PC-3 (cell line): ENCODE data around the gene NSUN2. TPM values are rescaled to one million over a fixed set of nuclear protein-coding genes. Genes with fewer than 3 reads are reported as not detected.

Experiments
- ATAC-seq: fragments of 200-7000 bp; cut with Tn5 transposase; 2 replicates; pipeline ENCODE4 v1.9.1; 2020; ENCODE audit warnings: mild to moderate bottlenecking, moderate library complexity
- BruUV-seq: library from RNA; stranded (reverse); fragments of 400-500 nt; replicated peaks from 2 replicates; lab custom pipeline; 2021; lab: Mats Ljungman, UMichigan
- CTCF ChIA-PET: fragments of 300-600 bp; sonication (Branson Sonifier 250); formaldehyde crosslinking; loops from one replicate; lab custom pipeline; 2022; ENCODE audit warnings: antibody characterized with exemption; lab: Charles Lee
- POLR2A ChIA-PET: fragments of 300-600 bp; sonication (Branson Sonifier 250); formaldehyde crosslinking; loops from one replicate; lab custom pipeline; 2022; ENCODE audit warnings: antibody characterized with exemption; ENCODE audit not compliant: unreplicated experiment; lab: Charles Lee
- DNase-seq: peaks from one replicate; pipeline ENCODE4 v3.0.0-alpha.2; 2015
- H2AFZ ChIP-seq: fragments of 300-600 bp; sonication (generic); 2 replicates; pipeline ENCODE4 v1.6.0; 2016; ENCODE audit warnings: antibody characterized with exemption, low read length
- H3F3A ChIP-seq: fragments of 300-600 bp; sonication (generic); one replicate; pipeline ENCODE4 v1.6.0; 2017; ENCODE audit warnings: antibody characterized with exemption, low read length, control low read depth, mild to moderate bottlenecking; ENCODE audit not compliant: unreplicated experiment
- H3K27ac ChIP-seq: fragments of 300-600 bp; sonication (generic); 2 replicates; pipeline ENCODE4 v1.5.1; 2016; ENCODE audit warnings: mild to moderate bottlenecking, low read length
- H3K27me3 ChIP-seq: fragments of 300-600 bp; sonication (generic); 2 replicates; pipeline ENCODE4 v1.6.1; 2016; ENCODE audit warnings: low read length, mixed read lengths
- H3K36me3 ChIP-seq: fragments of 300-600 bp; sonication (generic); 2 replicates; pipeline ENCODE4 v1.6.1; 2016; ENCODE audit warnings: low read depth, mixed run types, low read length, mixed read lengths
- H3K4me1 ChIP-seq: fragments of 300-600 bp; sonication (generic); 2 replicates; pipeline ENCODE4 v1.5.1; 2016; ENCODE audit warnings: low read length; ENCODE audit not compliant: insufficient read depth
- H3K4me2 ChIP-seq: fragments of 300-600 bp; sonication (generic); 2 replicates; pipeline ENCODE4 v1.6.0; 2016; ENCODE audit warnings: low read length
- H3K4me3 ChIP-seq: fragments of 300-600 bp; sonication (generic); 2 replicates; pipeline ENCODE4 v1.5.1; 2016; ENCODE audit warnings: mild to moderate bottlenecking, low read length, mixed read lengths
- H3K79me2 ChIP-seq: fragments of 300-600 bp; sonication (generic); 2 replicates; pipeline ENCODE4 v1.6.1; 2017; ENCODE audit warnings: low read length, mixed read lengths
- H3K9ac ChIP-seq: fragments of 300-600 bp; sonication (generic); 2 replicates; pipeline ENCODE4 v1.6.0; 2016; ENCODE audit warnings: mild to moderate bottlenecking, low read length
- H3K9me2 ChIP-seq: fragments of 300-600 bp; sonication (generic); replicated peaks from 2 replicates; pipeline ENCODE4 v1.6.1; 2016; ENCODE audit warnings: mixed run types, low read length, mixed read lengths
- H3K9me3 ChIP-seq: fragments of 300-600 bp; sonication (generic); 2 replicates; pipeline ENCODE4 v1.6.1; 2016; ENCODE audit warnings: low read length, mixed read lengths
- H4K20me1 ChIP-seq: fragments of 300-600 bp; sonication (generic); 2 replicates; pipeline ENCODE4 v1.6.1; 2016; ENCODE audit warnings: low read length, mixed read lengths
- CTCF ChIP-seq: fragments of 300-600 bp; sonication (generic); conservative IDR thresholded peaks from 2 replicates; pipeline ENCODE4 v1.5.1; 2017; ENCODE audit warnings: antibody characterized with exemption, low read depth, mild to moderate bottlenecking, low read length
- EZH2 ChIP-seq: fragments of 300-600 bp; sonication (generic); IDR thresholded peaks from one replicate; pipeline ENCODE4 v1.6.1; 2017; ENCODE audit warnings: antibody characterized with exemption, mild to moderate bottlenecking, low read length; ENCODE audit not compliant: unreplicated experiment
- EZH2phosphoT487 ChIP-seq: fragments of 300-600 bp; sonication (generic); IDR thresholded peaks from 2 replicates; pipeline ENCODE4 v1.6.1; 2018; ENCODE audit warnings: mild to moderate bottlenecking, antibody characterized with exemption, low read length, borderline replicate concordance
- intact Hi-C: fragments of 100-400 bp; cut with micrococcal nuclease; formaldehyde crosslinking; loops from 2 replicates; pipeline ENCODE4 v1.9.0; 2023
- total RNA-seq: library from RNA; depleted of rRNA; stranded (reverse); fragments of >200 nt; gene quantifications from 2 replicates; pipeline ENCODE4 v1.2.3, GENCODE V29; 2014

NSUN2 gene
- total RNA-seq, 1 experiment from 2014 or later, result 351 TPM

- ChIA-PET POLR2A (no interaction called here), CTCF (no interaction called here)
- H3K36me3 ChIP-seq, result no peaks in the 10 kb centered on the region
- no peaks in the 10 kb centered on the region for H3K9me2 ChIP-seq
- no peaks in the 10 kb centered on the region for H3K4me1 ChIP-seq
- H3F3A ChIP-seq, result no peaks in the 10 kb centered on the region
- H3K27me3 ChIP-seq, result peaks cover 20% of the 10 kb centered on the region; the same call in 1 of the 2 replicates
- no peak for TF ChIP-seq EZH2
- no peak for TF ChIP-seq EZH2phosphoT487
- no peak for TF ChIP-seq CTCF
- BruUV-seq, result no TSS peak
- no peak overlapping the region for H3K9ac ChIP-seq
- no peak overlapping the region for H2AFZ ChIP-seq
- intact Hi-C loops, result no loop called here
- DNase-seq (no peak), ATAC-seq (no peak)
- H3K9me3 ChIP-seq, result no peaks in the 10 kb centered on the region
- H4K20me1 ChIP-seq, result no peaks in the 10 kb centered on the region
- H3K4me3 ChIP-seq, result no peak overlapping the region
- no peak overlapping the region for H3K4me2 ChIP-seq
- H3K79me2 ChIP-seq, result no peaks in the 10 kb centered on the region
- no peak overlapping the region for H3K27ac ChIP-seq
These were observed 46.2 kb downstream of the NSUN2 start for GRCh38 chr5:6586647-6587042.

GRCh38 chr5:6585939-6586646, 46.8 kb downstream of the NSUN2 start:
- BruUV-seq, result no TSS peak
- TF ChIP-seq EZH2phosphoT487, result no peak
- TF ChIP-seq CTCF, result no peak
- no peak for TF ChIP-seq EZH2
- ChIA-PET CTCF (no interaction called here), POLR2A (interaction anchor here (0.6 kb wide), 1 partner anchor 926 kb away, joined by 3 read pairs; no protein-coding TSS in a partner anchor)
- no peak for DNase-seq
- ATAC-seq, result no peak
- Histone ChIP-seq H3K36me3 (no peaks in the 10 kb centered on the region), H3K9me2 (no peaks in the 10 kb centered on the region), H3K27ac (no peak overlapping the region), H3F3A (no peaks in the 10 kb centered on the region), H3K9me3 (no peaks in the 10 kb centered on the region), H3K27me3 (peaks cover 24% of the 10 kb centered on the region), H3K4me2 (no peak overlapping the region), H2AFZ (no peak overlapping the region), H3K9ac (no peak overlapping the region), H3K4me1 (no peaks in the 10 kb centered on the region), H3K4me3 (no peak overlapping the region), H3K79me2 (no peaks in the 10 kb centered on the region), H4K20me1 (no peaks in the 10 kb centered on the region)
- intact Hi-C loops, result no loop called here

GRCh38 chr5:6585168-6585567, 47.7 kb downstream of the NSUN2 start:
- CTCF ChIA-PET, result no interaction called here

More at GRCh38 chr5:6585168-6585567, 47.7 kb downstream of the NSUN2 start:
- no peak overlapping the region for H2AFZ ChIP-seq
- intact Hi-C loops, result no loop called here
- H3K27me3 ChIP-seq, result peaks cover 31% of the 10 kb centered on the region
- no peak overlapping the region for H3K4me3 ChIP-seq
- no peak overlapping the region for H3K9ac ChIP-seq
- BruUV-seq, result no TSS peak
- no peaks in the 10 kb centered on the region for H3K4me1 ChIP-seq
- H3K27ac ChIP-seq, result no peak overlapping the region
- ATAC-seq (no peak), DNase-seq (no peak)
- no peak overlapping the region for H3K4me2 ChIP-seq
- H3K9me2 ChIP-seq, result no peaks in the 10 kb centered on the region
- no peaks in the 10 kb centered on the region for H3F3A ChIP-seq
- no peak for TF ChIP-seq EZH2
- TF ChIP-seq CTCF, result no peak
- no peak for TF ChIP-seq EZH2phosphoT487
- H3K79me2 ChIP-seq, result no peaks in the 10 kb centered on the region
- no peaks in the 10 kb centered on the region for H3K9me3 ChIP-seq
- H4K20me1 ChIP-seq, result no peaks in the 10 kb centered on the region
- no peaks in the 10 kb centered on the region for H3K36me3 ChIP-seq
- POLR2A ChIA-PET, result no interaction called here
